K562 (cell line): ENCODE results near the gene SMG6. TPM values are rescaled to one million over a fixed set of nuclear protein-coding genes. Genes with fewer than 3 reads are reported as not detected.

Source experiments
- ATF4 ChIP-seq: fragments of 450-650 bp; formaldehyde crosslinking; IDR thresholded peaks from 2 replicates; pipeline ENCODE4 v1.4.0; 2022; ENCODE audit warnings: mild to moderate bottlenecking, moderate library complexity
- CBFB ChIP-seq: sonication (generic); formaldehyde crosslinking; IDR thresholded peaks from 2 replicates; pipeline ENCODE4 v1.4.0; 2020; ENCODE audit warnings: mild to moderate bottlenecking, missing genetic modification reagents
- CHD1 ChIP-seq: fragments of 200-600 bp; sonication (generic); IDR thresholded peaks from one replicate; pipeline ENCODE4 v1.6.1; 2012; ENCODE audit warnings: mild to moderate bottlenecking, moderate library complexity, low read length, inconsistent platforms
- DNMT1 ChIP-seq: fragments of 450-650 bp; IDR thresholded peaks from 2 replicates; pipeline ENCODE4 v1.6.1; 2016; ENCODE audit warnings: antibody characterized with exemption, mild to moderate bottlenecking
- ELF1 ChIP-seq: fragments of 200-800 bp; sonication (Bioruptor generic); IDR thresholded peaks from 2 replicates; pipeline ENCODE4 v1.6.1; 2016; ENCODE audit warnings: missing genetic modification characterization, missing compliant biosample characterization
- ERF ChIP-seq: fragments of 450-650 bp; formaldehyde crosslinking; IDR thresholded peaks from 2 replicates; pipeline ENCODE4 v1.4.0; 2020; ENCODE audit warnings: mild to moderate bottlenecking, mixed read lengths
- ETV1 ChIP-seq: fragments of 450-650 bp; conservative IDR thresholded peaks from 2 replicates; pipeline ENCODE4 v1.6.1; 2016; ENCODE audit warnings: missing genetic modification characterization, control low read depth, low read depth, missing compliant biosample characterization
- EZH2 ChIP-seq: IDR thresholded peaks from 2 replicates; pipeline ENCODE4 v1.6.1; 2012; ENCODE audit warnings: low read depth, mild to moderate bottlenecking, inconsistent platforms, low read length, borderline replicate concordance
- FOXJ3 ChIP-seq: sonication (generic); formaldehyde crosslinking; IDR thresholded peaks from 2 replicates; pipeline ENCODE4 v1.4.0; 2020; ENCODE audit warnings: mild to moderate bottlenecking, missing genetic modification reagents
- GTF2E2 ChIP-seq: fragments of 200-800 bp; sonication (Bioruptor generic); IDR thresholded peaks from 2 replicates; pipeline ENCODE4 v1.6.1; 2016; ENCODE audit warnings: missing genetic modification characterization, missing compliant biosample characterization
- NBN ChIP-seq: fragments of 450-650 bp; IDR thresholded peaks from 2 replicates; pipeline ENCODE4 v1.6.1; 2016; ENCODE audit warnings: low read depth, mild to moderate bottlenecking
- PML ChIP-seq: IDR thresholded peaks from 2 replicates; pipeline ENCODE4 v1.6.1; 2012; ENCODE audit warnings: low read length, inconsistent platforms
- POU5F1 ChIP-seq: fragments of 150-350 bp; IDR thresholded peaks from 2 replicates; pipeline ENCODE4 v1.6.1; 2014; ENCODE audit warnings: borderline replicate concordance, low read length, low read depth, mild to moderate bottlenecking; ENCODE audit not compliant: partially characterized antibody
- RAD51 ChIP-seq: fragments of 450-650 bp; IDR thresholded peaks from 2 replicates; pipeline ENCODE4 v1.7.1; 2016; ENCODE audit warnings: low read depth, mild to moderate bottlenecking, borderline replicate concordance
- SMAD3 ChIP-seq: fragments of 450-650 bp; formaldehyde crosslinking; conservative IDR thresholded peaks from 2 replicates; pipeline ENCODE4 v1.4.0; 2020; ENCODE audit warnings: mild to moderate bottlenecking
- TCF7 ChIP-seq: sonication (generic); IDR thresholded peaks from 2 replicates; pipeline ENCODE4 v1.6.1; 2016; ENCODE audit warnings: antibody characterized with exemption, borderline replicate concordance
- TRIM28 ChIP-seq: fragments of 450-650 bp; IDR thresholded peaks from 2 replicates; pipeline ENCODE4 v1.6.1; 2017
- USF1 ChIP-seq: sonication (generic); formaldehyde crosslinking; IDR thresholded peaks from 2 replicates; pipeline ENCODE4 v1.9.0; 2022; ENCODE audit warnings: mild to moderate bottlenecking, missing genetic modification reagents
- ZNF316 ChIP-seq: fragments of 450-650 bp; IDR thresholded peaks from 2 replicates; pipeline ENCODE4 v1.6.1; 2016
- ZNF586 ChIP-seq: fragments of 450-650 bp; formaldehyde crosslinking; conservative IDR thresholded peaks from 2 replicates; pipeline ENCODE4 v1.4.0; 2020; ENCODE audit warnings: mild to moderate bottlenecking, moderate library complexity
- ZNF609 ChIP-seq: sonication (generic); formaldehyde crosslinking; IDR thresholded peaks from 2 replicates; pipeline ENCODE4 v1.8.1; 2023; ENCODE audit warnings: missing genetic modification reagents, mild to moderate bottlenecking, borderline replicate concordance
- polyA plus RNA-seq, 8 experiments: library from polyadenylated mRNA; depleted of rRNA in 4 of 8; stranded (reverse) in 5 of 8; unstranded in 3 of 8; fragments of >200 nt; fragmentation: Nextera tagmentation in 2 of 8; fragmentation: Illumina TruSeq in 1 of 8; extraction: Ambion mirVana in 2 of 8; extraction: Trizol in 1 of 8; gene quantifications; 2 replicates each; pipeline versions ENCODE4 v1.2.1 to v1.2.3, GENCODE V29; 2011 to 2014; ENCODE audit warnings: inconsistent platforms in 1 of 8, missing spikeins in 1 of 8
- total RNA-seq, 7 experiments: library from RNA; depleted of rRNA in 6 of 7; stranded (reverse); fragments of >200 nt in 6 of 7; fragmentation: Illumina TruSeq in 2 of 7; extraction: Trizol in 2 of 7; gene quantifications; 2 replicates each; pipeline versions ENCODE4 v1.2.1 to v1.2.3, GENCODE V29; 2011 to 2021; ENCODE audit warnings: low replicate concordance in 1 of 7
- TF ChIP-seq, protein P1 (sequence below): fragments of 250-450 bp; sonication (Bioruptor Pico); IDR thresholded peaks from 2 replicates; pipeline ENCODE4 v1.5.0; 2021

Gene SMG6
- total and polyA plus RNA-seq, 9 of the 15 experiments (the other 6 are each of a cell fraction or from before 2014, with no cell fraction given): 0.44 to 13.9 (median 6.0) TPM

- TF ChIP-seq ZNF609 (CRISPR knock-in tag) (no peak), DNMT1 (no peak), CBFB (CRISPR knock-in tag) (no peak), TRIM28 (no peak), USF1 (CRISPR knock-in tag) (peak; percentile 87), PML (0 out of 2 replicates have a peak, but pooled peaks have one; percentile 33), ELF1 (tag) (no peak), CHD1 (no peak), EZH2 (no peak), POU5F1 (no peak), ATF4 (CRISPR knock-in tag) (no peak), NBN (0 out of 2 replicates have a peak, but pooled peaks have one; percentile 20), FOXJ3 (CRISPR knock-in tag) (no peak), TCF7 (no peak), GTF2E2 (no peak), ZNF586 (CRISPR knock-in tag) (no peak), ZNF316 (no peak), ERF (CRISPR knock-in tag) (no peak), SMAD3 (CRISPR knock-in tag) (no peak), ETV1 (tag) (no peak), RAD51 (peak; percentile 76)
- TF ChIP-seq, protein P1, sequence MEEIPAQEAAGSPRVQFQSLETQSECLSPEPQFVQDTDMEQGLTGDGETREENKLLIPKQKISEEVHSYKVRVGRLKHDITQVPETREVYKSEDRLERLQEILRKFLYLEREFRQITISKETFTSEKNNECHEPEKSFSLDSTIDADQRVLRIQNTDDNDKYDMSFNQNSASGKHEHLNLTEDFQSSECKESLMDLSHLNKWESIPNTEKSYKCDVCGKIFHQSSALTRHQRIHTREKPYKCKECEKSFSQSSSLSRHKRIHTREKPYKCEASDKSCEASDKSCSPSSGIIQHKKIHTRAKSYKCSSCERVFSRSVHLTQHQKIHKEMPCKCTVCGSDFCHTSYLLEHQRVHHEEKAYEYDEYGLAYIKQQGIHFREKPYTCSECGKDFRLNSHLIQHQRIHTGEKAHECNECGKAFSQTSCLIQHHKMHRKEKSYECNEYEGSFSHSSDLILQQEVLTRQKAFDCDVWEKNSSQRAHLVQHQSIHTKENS (CRISPR knock-in tag): no peak
Measured at GRCh38 chr17:2029911-2030778, 273.4 kb downstream of the SMG6 start, which contains the start of gene DPH1 (continued).
